GM21619 (cell line): ENCODE data around the gene ZNF524.

Source experiments
- ATAC-seq: cut with Tn5 transposase; IDR thresholded peaks from one replicate; pipeline ENCODE4 v1.9.1; 2021; ENCODE audit not compliant: unreplicated experiment

Gene ZNF524

GRCh38 chr19:55618426-55618825 lies 18.3 kb downstream of the ZNF524 start:
- no peak for ATAC-seq

- ATAC-seq = no peak
These were observed 19.2 kb downstream of the ZNF524 start for GRCh38 chr19:55619286-55619685.

GRCh38 chr19:55620410-55621204 lies 20.5 kb downstream of the ZNF524 start:
- no peak for ATAC-seq

- no peak for ATAC-seq
These were observed 21.2 kb downstream of the ZNF524 start for GRCh38 chr19:55621205-55621672.

- no peak for ATAC-seq
These were observed 21.7 kb downstream of the ZNF524 start for GRCh38 chr19:55621673-55622231.

DNA sequence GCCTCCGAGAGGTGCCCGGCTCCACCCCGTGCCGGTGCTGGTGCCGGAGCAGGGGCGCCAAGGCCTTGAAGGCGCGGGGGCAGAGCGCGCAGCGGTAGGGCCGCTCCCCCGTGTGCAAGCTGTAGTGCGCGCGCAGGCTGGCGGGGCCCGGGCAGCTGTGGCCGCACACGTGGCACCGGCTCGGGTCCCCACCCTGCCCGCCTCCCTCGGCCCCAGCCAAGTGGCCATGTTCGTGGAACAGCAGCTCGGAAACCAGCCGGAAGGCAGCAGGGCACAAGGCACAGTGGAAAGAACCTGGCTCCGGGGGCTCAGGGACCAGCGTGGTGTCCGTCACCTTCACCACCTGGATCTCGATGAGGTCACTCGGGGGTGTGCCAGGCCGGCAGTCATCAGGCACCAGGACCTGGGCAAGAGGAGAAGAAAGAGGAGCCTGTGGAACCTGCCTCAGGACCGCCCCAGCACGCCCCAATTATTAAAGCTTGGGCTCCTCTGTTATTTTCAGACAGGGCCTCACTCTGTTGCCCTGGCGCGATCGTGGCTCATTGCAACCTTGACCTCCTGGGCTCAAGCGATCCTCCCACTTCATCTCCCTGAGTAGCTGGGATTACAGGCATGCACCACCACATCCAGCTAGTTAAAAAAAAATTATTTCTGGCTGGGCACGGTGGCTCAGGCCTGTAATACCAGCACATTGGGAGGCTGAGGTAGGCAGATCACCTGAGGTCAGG lies 22.3 kb downstream of the ZNF524 start:
- no peak for ATAC-seq

DNA sequence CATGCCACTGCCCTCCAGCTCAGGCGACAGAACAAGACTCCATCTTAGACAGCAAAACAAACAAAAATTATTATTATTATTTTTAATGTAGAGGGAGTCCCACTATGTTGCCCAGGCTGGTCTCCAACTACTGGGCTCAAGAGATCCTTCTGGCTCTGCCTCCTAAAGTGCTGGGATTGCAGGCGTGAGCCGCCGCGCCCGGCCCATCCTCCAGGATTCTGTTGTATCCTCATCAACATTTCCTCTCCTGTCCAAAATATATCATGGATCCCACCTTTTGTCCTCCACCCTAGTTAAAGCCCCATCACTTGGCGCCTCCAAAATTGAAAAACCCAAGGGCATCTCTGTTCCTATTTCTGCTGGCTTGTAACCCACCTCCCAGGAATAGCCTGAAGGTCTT lies 23.0 kb downstream of the ZNF524 start:
- ATAC-seq = no peak

GRCh38 chr19:55623561-55623960 lies 23.5 kb downstream of the ZNF524 start:
- no peak for ATAC-seq

GRCh38 chr19:55624109-55625003 lies 24.3 kb downstream of the ZNF524 start, which contains the start of gene ZNF784:
TSS of gene ZNF784 (minus strand) at chr19:55624566. CDS start at chr19:55624561, 5 bp downstream.
- peak; percentile 52 for ATAC-seq

GRCh38 chr19:55625004-55625326 lies 24.9 kb downstream of the ZNF524 start:
- no peak for ATAC-seq

- ATAC-seq = no peak
These were observed 26.3 kb downstream of the ZNF524 start for GRCh38 chr19:55626350-55626749.

- ATAC-seq = no peak
These were observed 32.4 kb downstream of the ZNF524 start for GRCh38 chr19:55632463-55632834.

DNA sequence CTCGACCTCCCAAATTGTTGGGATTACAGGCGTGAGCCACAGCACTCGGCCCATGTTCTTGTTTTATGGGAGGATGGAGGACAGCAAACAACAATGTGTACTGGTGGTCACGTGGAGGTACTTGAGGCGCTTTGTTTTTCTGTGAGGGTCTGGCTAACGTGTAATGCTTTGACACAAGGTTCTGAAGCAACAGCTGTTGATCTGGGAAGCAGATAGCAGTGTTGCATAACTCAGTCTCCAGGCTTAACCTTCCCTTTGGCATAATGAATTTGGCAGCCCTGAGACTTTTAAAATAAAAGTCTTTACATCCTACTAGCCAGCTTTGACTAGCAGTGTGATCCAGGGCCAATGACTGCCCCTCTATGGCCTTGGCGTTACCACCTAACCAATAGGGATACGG lies 33.8 kb downstream of the ZNF524 start:
- ATAC-seq = no peak

- no peak for ATAC-seq
These were observed 35.2 kb downstream of the ZNF524 start for GRCh38 chr19:55635334-55635717.

DNA sequence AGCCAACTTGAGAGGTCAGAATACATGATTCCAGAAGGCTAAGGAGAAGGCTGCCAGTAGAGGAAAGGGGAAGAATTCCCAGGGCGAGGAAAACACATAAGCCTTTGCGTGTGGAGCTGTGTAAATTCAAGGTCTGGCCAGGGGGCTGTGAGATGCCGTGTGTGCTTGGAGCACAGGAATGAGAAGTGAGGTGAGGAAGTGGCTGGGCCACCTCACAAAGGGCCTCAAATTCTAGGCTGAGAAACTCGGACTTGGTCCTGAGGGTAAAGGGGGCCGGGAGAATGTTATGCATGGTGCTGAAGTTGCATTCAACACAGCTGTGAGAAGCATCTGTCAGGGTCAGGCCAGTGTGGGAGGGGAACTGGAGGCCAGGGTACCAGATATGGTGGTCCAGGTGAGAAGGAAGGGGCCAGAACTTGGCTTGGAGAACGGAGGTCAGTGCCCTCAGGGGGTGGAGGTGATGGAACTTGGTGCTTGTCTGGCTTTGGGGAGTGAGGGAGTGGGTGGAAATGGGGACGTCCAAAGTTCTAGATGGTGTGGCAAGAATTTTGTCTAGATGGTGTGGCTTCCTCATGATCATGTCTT lies 35.9 kb downstream of the ZNF524 start:
- ATAC-seq = no peak

GRCh38 chr19:55636723-55637122 lies 36.6 kb downstream of the ZNF524 start:
- no peak for ATAC-seq

DNA sequence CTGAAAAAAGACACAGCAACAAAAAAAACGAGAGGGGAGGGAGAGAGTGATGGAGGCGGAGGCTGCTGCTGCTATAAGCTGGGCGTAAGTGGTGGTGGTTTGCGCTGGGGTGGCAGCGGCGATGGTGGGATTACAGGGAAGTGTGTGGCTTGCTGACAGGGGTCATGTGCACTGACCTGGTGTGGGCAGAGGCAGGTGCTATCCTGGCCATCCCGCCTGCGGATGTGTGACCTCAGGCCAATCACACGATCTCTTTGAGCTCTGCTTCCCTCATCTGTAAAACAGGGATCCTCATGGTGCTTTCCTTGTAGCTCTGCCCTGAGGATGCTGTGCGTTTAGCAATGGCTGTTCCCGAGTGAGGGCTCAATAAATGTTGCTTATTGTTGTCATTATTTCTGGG lies 37.4 kb downstream of the ZNF524 start:
- no peak for ATAC-seq

DNA sequence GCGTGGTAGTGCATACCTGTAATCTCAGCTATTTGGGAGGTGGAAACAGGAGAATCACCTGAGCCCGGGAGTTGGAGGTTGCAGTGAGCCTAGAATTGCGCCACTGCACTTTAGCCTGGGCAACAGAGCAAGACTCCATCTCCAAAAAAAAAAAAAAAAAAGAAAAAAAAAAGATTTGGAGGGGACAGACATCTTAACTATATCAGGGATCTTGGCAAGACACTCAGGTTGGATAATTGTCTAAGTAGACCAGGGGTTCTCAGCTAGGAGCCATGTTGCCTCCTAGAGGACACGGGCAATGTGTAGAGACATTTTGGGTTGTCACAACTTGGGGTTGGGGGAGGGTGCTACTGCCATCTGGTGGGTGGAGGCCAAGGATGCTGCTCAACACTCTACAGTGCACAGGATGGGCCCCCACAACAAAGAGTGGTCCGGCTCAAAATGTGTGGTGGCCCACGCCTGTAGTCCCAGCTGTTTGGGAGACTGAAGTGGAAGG lies 38.8 kb downstream of the ZNF524 start:
- ATAC-seq = no peak

GRCh38 chr19:55640043-55640576 lies 40.0 kb downstream of the ZNF524 start:
- ATAC-seq = no peak
